NCI-H748 (cell line): ENCODE results near the gene MOCS2.

Experiments used
- DNase-seq: peaks from one replicate; lab custom pipeline; 2025; ENCODE audit not compliant: unreplicated experiment; lab: John Stamatoyannopoulos, UW

The MOCS2 gene

DNA sequence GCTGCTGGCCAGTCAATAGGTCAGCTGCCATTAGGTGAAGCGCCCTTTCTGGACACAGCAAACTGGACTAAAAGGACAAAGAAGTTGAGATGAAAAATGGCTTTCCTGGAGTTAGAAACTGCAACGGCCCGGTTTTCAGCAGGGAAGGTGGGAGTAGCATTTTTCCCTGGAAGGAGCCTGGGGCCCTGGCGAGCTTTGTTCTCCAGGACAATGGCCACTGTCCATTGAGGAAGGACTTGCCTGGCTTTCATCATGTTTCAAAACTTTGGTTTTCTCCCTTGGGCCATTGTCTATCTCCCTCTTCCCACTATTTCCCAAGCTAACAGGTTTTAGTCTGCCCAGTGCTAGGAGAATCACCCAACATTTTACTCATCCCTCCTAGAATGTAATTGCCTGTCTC lies 56.2 kb downstream of the MOCS2 start:
- DNase-seq: no peak

DNA sequence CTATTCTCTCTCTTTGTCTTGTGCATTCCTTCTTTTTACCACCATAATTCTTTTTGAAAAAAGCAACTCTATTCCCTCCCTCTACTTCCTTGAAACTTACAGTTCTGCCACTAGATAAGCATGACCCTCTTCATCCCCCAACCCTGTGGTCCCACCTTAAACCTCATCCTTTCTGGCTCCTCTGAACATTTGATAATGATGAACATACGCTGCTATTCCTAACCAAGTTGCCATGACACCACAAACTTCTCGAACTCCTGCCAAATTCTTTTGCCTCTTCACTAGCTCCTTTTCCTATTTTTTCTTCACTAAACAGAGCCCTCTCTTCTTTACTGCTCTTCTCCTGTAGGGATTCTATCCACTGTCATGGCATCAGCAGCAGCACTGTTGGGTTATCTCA lies 57.1 kb downstream of the MOCS2 start:
- no peak for DNase-seq

DNA sequence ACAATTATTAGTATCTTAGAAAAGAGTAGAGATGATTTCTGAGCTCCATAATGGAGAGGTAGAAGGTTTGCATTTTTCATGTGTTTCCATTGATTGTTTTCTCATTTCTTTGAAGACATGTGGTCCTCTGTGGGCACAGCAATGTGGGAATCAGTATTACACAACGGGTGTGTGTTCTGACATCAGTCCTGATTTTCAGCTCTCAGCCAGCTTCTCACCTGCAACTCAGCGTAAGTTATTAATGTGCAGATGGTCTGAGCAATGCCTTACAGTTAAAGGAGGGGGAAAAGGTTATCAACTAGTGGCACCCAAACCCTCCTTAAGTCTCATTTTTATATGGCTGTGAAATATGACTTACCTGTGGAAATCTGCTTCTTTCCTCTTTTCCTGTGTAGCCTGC lies 61.3 kb downstream of the MOCS2 start:
- DNase-seq: no peak
